HL-60/S4 treated with retinoic acid at 250 ng/mL for 4 days and 3 days (cell line): ENCODE data around the gene B3GNT5.
"Not testable (repeated sequence)": the region's sequence is repeated elsewhere in the genome, so short reads cannot be mapped to it uniquely, and the experiment has no call there.

Experiments used
- in situ Hi-C: fragments of 300-500 bp; cut with MboI; formaldehyde crosslinking; loops from 2 replicates; pipeline ENCODE4 v1.7.0; 2022; ENCODE audit warnings: low sequenced_read_pairs

B3GNT5 gene

GRCh38 chr3:183229178-183229577 is 23.9 kb upstream of the B3GNT5 start:
- in situ Hi-C loops: no loop called here

DNA sequence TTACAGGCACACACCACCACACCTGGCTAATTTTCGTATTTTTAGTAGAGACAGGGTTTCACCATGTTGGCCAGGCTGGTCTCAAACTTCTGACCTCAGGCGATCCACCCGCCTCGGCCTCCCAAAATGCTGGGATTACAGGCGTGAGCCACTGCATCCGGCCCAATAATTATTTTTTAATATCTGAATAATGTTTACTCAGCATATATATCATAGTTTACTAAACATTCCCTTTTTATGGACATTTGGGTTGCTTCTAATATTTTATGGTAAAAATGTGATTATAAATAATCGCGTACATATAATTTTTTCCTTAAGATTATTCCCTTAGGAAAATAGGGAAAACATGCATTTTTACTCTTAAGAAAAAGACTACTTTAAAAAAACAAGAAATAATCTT is 22.8 kb upstream of the B3GNT5 start:
- in situ Hi-C loops: not testable (repeated sequence)

DNA sequence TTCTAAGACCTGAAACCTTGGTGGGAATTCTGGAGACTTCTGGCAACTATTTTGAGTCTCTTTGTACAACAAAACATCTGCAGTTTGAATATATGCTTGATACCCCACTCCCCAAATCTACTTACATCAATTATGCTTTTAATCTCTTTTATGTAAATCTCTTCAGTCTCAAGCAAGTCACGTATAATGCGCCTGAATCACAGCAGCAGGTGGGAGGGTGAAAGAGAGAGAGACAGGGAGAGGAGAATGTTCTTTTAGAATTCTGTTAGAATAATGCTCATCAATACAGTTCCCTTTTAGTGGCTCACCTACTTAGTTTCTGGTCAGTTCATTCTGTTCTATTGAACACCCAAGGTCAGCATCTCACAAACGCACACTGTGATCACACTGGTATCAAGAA is 22.2 kb upstream of the B3GNT5 start:
- in situ Hi-C loops: no loop called here

DNA sequence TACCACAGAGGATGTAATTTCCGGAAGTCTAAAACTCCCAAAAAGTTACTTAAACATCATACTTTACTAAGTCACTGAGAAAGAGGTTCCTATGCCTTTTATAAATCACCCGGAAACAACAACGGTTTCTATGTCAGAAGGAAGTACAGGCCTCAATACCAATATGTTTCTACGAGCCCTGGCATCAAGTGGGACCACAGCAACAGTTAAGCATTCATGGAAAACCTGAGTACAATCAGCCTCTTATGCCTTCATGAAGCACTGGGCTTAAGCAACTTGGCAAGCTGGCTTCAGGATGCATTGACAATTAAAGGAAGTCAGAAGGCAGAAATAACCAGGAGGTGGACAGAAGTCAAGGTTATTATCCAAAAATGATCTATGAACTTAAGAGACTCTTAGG is 19.1 kb upstream of the B3GNT5 start:
- in situ Hi-C loops: no loop called here

DNA sequence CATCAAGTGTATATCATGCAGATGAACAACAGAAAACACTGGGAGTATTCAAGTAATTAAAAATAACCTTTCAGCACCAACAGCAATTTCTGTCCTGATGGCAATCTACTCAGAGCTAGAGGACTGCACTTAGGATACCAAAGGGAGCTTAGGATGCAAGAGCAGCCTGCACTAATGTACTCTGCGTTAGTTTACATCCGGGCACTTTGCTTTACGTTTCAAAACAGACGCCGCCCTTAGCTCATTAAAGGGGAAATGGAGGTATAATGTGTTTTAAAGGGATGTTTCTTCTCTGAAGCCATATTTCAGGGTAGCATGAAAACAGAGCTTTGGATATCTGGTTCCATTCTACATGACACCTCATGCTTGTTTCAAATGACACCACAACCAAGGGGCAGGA is 14.0 kb upstream of the B3GNT5 start:
- in situ Hi-C loops: no loop called here

- in situ Hi-C loops: no loop called here
Observed at GRCh38 chr3:183242431-183242830, 10.6 kb upstream of the B3GNT5 start.

DNA sequence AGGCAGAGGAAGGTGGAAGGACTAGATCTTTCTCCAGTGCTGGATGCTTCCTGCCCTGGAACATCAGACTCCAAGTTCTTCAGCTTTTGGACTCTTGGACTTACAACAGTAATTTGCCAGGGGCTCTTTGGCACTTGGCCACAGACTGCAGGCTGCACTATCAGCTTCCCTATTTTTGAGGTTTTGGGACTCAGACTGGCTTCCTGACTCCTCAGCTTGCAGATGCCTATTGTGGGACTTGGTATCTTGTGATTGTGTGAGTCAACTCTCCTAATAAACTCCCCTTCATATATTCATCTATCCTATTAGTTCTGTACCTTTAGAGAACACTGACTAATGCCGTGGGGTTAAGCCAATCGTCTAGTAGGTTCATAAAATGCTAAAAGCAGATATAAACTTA is 8.8 kb upstream of the B3GNT5 start:
- in situ Hi-C loops: no loop called here

DNA sequence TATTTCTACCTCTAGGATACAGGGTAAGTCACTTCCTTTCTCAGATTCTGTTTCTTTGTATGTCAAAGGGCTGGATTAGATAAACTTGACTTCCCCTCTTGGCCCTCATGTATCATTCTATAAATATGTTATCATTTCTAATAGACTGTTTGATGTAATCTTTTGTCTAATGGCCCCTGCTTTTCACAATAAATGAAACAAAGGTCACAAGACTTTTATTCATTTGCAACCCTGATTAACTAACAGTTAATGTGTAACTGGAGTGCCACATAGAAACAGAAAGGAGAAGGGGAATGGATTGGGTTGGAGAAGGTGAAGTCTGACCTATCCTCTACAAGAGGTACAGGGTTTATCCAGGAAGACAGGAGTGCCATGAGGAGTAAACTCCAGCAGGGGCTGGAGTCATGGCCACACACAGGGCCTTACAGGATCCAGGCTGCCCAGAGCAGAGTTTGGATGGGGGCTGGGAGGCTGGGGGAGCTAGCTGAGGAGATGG is 8.0 kb upstream of the B3GNT5 start:
- in situ Hi-C loops: no loop called here

DNA sequence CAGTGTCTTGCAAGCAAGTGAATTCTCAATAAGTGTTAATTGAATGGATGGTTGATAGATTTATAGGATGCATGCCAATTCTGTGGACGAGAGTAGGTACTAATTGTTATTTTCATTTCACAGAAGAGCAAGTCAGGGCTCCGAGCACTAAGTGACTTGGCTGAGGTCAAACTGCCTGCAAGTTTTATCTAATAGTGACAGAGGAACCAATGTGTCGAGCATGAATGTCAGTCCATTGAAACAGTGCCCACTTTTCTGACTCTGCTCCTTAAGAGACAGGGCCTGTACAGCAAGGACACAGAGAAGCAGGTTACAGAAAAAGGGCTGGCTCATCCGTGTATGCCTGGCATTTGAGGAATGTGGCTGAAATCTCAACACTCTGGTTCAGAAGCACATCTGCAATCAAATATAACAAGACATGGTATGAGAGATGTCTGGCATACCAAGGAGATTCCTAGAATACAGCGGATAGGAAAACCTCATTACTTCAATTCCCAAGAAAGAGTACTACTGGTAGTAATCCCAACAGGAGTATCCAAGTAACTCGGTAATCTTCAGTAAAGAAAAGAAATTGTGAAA is 6.0 kb upstream of the B3GNT5 start:
- in situ Hi-C loops: no loop called here

- in situ Hi-C loops: no loop called here
Observed at GRCh38 chr3:183249006-183249718, 3.9 kb upstream of the B3GNT5 start.

GRCh38 chr3:183252118-183252782 is 803 bp upstream of the B3GNT5 start:
- in situ Hi-C loops: no loop called here

DNA sequence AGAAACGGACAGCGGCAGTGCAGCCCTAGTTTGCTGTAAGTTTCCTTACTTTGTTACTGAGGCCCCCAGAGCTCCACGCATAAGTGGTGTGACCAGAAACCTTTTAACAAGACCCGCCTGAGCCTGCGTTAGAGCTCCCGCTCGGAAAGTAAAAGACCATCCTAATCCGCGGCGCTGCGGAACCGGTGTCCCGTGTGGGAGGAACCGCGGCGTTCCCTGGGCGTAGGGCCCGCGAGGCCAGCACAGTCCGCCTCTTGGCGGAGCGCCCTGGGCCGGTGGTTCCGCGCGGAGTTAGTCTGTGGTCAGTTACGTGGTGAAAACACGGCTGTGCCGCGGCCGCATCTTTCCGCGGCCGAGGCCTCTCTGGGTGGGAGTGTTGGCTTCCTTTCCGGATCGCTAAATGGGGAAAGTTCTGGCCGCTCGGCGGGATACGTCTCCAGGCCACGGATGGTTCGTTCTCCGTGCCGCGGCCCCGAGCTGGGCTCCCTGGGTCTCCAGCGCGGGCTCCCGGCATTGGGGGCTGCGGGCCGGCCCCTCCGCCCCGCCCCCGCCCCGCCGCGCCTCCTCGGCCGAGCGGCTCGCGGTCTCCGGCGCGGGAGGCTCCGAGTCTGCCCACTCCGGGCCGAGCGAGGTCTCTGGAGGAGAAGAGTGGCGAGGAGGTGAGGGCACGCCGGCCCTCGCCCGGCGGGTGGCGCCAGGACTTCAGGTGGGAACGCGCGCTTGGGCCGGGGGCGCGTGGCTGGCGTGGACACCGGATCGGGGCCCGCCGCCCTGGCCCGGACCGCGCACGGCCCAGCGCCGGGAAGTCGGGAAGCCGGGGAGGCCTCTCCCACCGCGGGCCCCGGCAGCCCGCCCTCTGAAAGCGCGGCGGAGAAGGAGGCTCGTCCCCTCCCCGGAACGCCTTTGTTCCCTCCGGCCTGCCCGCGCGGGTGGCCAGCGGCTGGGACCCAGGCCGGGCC is 754 bp downstream of the B3GNT5 start:
- in situ Hi-C loops: no loop called here

GRCh38 chr3:183254487-183255347 is 1.7 kb downstream of the B3GNT5 start:
- in situ Hi-C loops: no loop called here

- in situ Hi-C loops: no loop called here
Observed at GRCh38 chr3:183255348-183255730, 2.3 kb downstream of the B3GNT5 start.

DNA sequence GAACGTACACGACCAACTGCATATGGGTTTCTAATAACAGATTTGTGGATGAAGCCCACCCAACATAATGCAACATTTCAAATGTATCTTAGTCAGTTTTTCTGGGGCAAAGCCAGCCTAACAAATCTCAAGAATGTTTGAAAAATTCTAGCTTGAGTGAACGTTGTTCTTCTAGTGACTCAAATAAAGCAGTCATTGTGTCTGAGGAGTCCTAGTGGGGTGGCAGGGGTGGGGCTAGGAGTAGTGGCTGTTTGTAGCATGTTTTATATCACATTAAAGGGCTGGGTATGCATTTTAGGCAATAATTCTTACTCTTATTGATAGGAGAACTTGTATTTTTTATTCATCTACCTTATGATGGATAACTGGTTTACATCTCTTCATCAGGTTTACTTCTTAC is 6.0 kb downstream of the B3GNT5 start:
- in situ Hi-C loops: no loop called here

GRCh38 chr3:183259621-183260020 is 6.6 kb downstream of the B3GNT5 start:
- in situ Hi-C loops: no loop called here

- in situ Hi-C loops: no loop called here
Observed at GRCh38 chr3:183260167-183260904, 7.3 kb downstream of the B3GNT5 start.

GRCh38 chr3:183261151-183261724 is 8.2 kb downstream of the B3GNT5 start:
- in situ Hi-C loops: no loop called here

- in situ Hi-C loops: no loop called here
Observed at GRCh38 chr3:183262875-183263378, 9.9 kb downstream of the B3GNT5 start.
